Measurements from ENCODE around the gene PRPH2.
A peak's percentile ranks its signal among the peaks of the same experiment; 100 is the strongest.
"Not testable (repeated sequence)": the region's sequence is repeated elsewhere in the genome, so short reads cannot be mapped to it uniquely, and the experiment has no call there.

PRPH2 gene

DNA sequence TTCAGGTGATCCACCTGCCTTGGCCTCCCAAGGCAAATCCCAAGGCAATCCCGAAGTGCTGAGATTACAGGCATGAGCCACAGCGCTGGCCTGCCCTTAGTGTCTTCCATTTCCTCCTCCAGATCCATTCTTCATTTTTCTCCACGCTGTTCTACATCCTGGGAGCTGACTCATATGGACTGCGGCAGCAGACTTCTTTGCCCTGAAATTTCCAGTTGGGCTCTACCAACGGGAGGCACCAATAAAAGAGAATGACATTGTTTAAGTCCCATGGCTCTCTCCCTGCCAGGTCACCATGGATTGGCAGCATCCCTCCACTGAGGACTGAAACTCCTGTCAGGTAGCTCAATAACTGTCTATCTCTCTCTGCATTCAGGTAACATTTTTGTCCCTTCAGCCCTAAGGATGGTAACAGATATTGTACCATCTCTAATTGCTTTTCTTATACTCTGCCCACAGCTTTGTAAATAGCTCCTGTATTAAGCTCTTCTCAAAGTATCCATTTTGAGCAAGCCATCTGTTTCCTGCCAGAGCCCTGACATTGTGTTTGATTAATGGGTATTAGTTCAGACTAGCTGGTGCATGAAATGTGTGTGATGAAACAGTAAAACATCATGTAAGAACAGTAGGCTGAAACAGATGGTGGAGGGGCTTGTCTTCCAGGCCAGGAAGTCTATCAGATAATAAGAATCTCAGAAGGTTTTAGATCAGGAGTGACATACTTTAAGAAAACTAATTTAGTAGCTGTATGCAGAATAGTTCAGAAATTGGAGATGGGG lies 19.9 kb upstream of the PRPH2 start:
- DNase-seq, result no peak

DNA sequence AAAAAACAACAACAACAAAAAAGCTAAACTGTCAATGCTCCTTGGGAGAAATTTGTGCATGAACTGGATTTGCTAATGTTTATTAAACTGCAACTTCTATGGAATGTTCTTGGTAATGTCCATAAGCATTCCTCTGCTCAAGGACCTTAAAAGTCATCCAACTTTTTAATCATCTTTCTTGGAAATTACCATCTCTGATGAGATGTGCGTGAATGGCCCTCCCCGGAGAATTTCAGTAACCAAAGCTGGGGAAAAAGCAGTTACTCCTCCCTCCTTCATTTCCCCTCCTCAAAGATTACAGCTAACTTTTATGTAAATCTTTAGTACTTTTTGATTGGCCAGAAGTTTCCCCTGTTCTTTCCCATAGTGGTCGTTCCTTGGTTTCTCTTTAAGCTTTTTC lies 18.3 kb upstream of the PRPH2 start:
- DNase-seq, result no peak

DNA sequence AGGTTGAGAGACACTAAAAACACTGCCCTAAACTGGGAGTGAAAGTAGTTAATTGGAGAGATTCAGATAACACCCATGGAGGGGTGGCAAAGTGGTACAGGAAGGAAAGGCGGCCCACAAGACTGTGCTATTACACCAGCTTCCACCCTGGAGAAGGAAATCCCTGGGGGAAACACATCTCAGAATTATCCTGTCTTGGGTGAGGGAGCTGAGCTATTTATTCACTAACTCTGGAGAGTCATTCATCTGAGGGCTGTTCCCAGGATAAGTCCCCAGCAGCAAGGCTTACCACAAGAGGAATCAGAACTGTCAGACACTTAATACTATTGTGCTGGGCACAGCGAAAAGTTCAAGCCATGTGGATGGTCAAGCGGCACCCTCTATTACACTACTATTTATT lies 13.6 kb upstream of the PRPH2 start:
- no peak for DNase-seq

DNA sequence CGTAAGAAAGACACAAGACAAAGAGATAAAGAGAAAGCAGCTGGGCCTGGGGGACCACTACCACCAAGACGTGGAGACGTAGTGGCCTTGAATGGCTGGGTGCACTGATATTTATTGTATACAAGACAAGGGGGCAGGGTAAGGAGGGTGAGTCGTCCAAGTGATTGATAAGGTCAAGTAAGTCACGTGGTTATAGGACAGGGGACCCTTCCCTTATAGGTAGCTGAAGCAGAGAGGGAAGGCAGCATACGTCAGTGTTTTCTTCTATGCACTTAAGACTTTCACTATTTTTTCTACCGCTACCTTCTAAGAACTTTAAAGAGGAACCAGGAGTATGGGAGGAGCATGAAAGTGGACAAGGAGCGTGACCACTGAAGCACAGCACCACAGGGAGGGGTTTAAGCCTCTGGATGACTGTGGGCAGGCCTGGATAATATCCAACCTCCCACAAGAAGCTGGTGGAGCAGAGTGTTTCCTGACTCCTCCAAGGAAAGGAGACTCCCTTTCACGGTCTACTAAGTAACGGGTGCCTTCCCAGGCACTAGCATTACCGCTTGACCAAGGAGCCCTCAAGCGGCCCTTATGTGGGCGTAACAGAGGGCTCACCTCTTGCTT lies 11.6 kb upstream of the PRPH2 start:
- not testable (repeated sequence) for DNase-seq

DNA sequence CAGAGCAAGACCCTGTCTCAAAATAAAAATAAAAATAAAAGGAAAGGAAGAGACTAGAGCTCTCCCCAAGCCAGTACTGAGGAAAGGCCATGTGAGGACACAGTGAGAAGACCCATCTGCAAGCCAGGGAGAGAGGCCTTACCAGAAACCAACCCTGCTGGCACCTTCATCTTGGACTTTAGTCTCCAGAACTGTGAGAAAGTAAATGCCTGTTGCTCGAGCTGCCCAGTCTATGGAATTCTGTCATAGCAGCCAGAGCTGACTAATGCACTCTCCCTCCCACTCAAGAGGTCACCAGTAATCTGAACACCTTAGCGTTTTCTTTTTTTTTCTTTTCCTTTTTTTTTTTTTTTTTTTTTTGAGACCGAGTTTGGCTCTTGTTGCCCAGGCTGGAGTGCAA lies 7.3 kb upstream of the PRPH2 start:
- no peak for DNase-seq

DNA sequence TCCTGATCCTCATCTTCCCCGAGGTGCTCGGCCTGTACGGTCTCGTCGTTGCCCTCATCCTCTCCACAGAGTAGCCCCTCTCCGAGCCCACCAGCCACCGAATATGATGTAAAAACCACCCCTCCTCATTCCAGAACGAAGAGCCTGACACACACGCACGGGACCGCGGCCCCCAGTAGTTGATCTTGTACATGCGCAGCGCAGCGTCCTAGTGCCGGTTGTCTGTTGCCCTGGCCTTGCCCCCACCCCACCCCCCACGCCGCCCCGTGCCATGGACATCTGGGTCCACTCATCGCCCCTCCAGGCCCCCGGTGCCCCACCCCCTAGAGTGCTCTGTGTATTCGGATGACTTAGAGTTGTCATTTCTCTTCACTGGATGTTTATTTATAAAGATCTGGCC lies 5.2 kb upstream of the PRPH2 start:
- DNase-seq, result no peak

DNA sequence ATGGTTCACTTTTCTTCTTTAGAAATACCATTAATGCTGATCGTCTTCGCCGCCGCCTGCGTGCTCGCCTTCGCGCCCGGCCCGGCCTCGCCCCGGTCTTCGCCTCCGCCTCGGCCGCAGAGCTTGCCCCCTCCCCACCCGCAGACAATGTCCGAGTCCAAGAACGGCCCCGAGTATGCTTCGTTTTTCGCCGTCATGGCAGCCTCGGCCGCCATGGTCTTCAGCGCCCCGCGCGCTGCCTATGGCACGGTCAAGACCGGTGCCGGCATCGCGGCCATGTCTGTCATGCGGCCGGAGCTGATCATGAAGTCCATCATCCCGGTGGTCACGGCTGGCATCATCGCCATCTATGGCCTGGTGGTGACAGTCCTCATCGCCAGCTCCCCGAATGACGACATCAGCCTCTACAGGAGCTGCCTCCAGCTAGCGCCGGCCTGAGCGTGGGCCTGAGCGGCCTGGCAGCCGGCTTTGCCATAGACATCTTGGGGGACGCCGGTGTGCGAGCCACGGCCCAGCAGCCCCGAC lies 4.8 kb upstream of the PRPH2 start:
- DNase-seq, result peak; percentile 77

DNA sequence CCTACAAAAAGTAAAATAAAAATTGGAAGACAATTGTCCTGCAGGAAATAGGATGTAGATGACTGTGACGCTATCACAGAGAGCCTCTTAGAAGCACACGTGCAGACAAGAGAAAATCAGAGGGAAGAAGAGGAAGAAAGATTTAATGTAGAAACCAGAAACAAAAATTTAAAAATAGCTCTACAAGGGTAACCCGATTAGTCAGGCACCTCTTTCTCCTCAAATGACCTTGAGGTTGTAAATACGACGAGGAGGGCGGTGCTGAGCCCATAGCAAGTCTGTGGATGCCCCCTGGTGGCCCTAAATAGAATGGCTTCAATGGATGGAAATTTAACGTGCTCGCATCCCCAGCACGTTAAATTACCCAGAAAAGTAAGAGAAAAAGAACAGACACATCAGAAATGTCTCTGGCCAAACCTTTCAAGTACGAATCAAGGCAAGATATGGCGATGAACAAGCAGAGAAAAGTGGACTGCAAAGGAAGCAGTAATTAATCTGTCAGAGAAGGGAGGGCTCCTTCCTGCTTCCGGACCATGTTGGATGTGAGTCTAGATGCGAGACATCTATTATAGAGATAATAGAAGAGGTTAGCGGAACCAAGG lies 4.2 kb upstream of the PRPH2 start:
- DNase-seq, result peak; percentile 65

DNA sequence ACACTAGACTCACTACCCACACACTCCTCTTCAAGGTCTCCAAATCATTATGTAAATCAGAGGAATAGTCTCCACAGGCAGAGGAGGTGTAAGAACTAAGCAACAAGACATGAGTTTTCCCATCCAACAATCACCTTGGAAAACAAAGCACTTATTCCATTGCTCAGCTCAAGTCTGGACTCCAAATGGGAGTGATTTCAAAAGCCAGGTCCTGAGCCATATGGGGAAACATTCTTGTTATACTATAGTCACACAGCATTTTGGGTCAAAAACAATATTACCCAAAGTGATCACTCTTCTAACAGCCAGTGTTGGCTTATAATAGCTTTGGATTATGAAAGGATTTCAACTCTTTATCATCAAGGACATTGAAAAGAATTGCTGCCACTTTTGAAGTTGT lies 3.6 kb upstream of the PRPH2 start:
- no peak for DNase-seq

DNA sequence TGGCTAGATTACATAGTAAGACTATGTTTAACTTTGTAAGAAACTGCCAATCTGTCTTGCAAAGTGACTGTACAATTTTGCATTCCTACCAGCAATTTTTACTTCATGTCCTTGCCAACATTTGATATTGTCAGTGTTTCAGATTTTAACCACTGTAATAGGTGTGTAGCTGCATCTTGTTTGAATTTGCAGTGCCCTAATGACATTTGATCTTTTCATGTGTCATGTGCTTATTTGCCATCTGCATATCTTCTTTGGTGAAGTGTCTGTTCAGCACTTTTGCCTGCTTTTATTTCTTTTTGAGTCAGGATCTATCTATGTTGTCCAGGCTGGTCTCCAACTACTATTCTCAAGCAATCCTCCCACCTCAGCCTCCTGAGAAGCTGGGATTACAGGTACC lies 2.4 kb upstream of the PRPH2 start:
- DNase-seq, result no peak

DNA sequence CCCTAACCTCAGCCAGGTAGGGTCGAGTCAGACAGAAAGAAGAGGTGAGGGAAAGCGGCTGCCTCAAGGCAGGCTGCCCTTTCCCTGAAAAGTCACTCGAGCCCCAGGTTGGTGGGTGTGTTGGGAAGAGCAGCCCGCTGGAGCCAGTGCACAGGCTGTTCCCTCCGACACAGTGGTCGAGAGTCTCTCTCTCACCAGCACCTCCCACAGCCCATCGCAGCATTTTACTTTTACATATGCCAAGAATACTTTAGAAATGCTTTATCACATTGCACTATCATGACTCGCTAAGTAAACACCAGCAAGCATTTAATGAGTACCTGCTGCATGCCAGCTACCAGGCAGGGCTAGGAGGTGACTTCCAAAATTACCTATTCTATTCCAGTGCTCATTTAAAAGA lies 1.7 kb downstream of the PRPH2 start:
- DNase-seq, result no peak

DNA sequence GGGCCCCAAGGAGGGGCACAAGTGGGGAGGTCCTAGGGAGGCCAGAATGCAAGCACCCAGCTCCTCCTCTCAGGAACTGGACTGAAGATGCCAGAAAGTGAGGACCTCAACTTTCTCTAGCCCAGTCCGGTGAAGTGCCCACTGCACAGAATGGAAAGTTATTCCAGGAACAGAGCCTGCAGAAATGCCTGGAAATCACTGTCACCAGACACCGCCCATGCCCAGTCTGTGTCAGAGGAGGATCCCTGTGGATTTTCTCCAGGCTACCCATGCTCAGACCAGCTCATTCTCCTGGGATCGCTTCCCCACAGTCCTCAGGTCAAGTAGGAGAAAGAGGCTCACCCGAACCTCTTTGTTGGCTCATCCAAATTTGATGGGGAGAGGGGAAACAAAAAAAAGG lies 6.5 kb downstream of the PRPH2 start:
- no peak for DNase-seq

DNA sequence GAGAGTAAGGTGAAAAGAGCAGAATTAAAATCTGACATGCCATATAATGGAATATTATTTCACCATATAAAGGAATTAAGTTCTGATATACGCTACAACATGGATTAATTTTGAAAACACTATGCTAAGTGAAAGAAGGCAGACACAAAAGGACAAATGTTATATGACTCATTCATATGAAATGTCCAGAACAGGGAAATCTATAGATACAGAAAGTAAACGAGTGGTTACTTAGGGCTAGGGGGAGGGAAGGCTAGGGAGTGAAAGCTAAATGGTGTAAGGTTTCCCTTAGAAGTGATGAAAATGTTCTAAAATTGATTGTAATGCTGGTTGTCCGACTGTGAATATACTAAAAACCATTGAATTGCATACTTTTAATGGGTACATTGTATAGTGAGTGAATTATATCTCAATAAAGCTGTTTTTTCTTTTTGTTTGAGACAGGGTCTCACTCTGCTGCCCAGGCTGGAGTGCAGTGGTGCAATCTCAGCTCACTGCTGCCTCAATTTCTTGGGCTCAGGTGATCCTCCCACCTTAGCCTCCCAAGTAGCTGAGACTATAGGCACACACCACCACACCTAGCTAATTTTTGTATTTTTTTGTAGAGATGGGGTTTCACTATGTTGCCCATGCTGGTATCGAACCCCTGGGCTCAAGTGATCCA lies 8.2 kb downstream of the PRPH2 start:
- no peak for DNase-seq

DNA sequence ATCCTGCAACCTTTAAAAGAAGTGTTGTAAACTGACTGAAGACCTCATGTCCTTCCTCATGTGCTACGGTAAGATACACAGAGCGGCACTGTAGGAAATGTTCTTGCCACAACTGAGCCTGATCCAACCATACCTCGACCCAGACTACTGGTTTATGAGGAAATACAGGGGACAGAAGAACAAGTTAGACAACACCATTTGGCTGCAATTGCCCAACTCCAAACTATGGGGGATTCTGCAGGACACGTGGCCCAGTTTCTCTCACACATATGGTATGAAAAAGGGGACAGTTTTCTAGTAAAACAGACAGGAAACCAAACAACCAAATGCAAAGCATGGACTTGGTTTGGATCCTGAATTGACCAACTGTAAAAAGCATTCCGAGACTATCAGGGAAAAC lies 10.5 kb downstream of the PRPH2 start:
- no peak for DNase-seq

DNA sequence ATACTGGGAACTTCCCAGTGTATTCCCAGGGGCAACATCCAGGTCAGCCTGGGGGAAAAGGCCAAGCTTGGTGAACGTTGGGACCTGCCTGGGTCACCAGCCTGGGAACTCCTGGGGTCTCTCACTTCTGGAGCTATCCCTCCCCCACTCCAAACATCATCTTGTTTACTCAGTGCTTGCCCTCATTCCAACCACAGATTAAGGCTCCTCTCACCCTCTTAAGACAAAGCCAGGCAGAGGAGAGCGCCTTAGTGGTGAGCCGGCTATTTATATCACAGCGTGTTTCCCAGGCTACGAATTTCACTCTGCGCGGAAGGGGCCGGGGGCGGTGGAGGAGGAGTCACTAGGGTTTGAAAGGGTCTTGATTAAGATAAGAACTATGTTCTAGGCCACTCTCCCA lies 12.1 kb downstream of the PRPH2 start:
- no peak for DNase-seq

DNA sequence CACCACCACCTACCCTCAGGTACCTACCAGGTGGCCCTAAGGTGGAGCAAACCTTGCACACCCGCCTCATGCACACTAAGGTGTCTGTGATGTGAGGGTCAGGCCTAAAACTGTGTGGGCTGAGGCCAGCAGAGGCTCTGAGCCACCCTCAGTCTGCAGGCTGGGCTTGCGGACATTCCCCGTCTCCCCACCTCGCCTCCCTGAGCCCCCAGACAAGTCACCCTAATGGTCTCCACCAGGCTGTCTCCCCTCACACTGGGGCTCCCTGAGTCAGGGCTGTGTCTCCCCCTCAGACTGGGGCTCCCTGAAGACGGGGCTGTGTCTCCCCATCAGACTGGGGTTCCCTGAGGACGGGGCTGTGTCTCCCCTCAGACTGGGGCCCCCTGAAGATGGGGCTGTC lies 12.5 kb downstream of the PRPH2 start:
- no peak for DNase-seq

DNA sequence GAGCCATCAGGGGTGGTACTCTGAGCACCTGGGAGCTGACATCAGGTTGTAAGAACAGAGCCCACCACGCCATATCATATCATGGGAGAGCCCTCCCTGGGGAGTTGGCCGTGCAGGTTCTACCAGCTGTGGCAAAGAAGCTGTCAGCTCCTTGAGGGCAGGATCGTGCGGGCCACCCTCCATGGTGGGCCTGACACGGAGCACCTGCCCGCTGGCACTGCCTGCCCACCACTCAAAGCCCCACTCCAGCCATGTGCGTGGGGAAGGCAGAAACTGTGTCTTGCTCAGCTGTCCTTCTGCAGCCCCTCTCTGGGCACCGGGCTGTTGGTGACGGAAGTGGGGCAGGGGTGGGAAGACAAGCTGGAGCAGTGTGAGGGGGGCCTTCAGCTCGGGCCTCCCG lies 14.3 kb downstream of the PRPH2 start:
- DNase-seq, result no peak

DNA sequence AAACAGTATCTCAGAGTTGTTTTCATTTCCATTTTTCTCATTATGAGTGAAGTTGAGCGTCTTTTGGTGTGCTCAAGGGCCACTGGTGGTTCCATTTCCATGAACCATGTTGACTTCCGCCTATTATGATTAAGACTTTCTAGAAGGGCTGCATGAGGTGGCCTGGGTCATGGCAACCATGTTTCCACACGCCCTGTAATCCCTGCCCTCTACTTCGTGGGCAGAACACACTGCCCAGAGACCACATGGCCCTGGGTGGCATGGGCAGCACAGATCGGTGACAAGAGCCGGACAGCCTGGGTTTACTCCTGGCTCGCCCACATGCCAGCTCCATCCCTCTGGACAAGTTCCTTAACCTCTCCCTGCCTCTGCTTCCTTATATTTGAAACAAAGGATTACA lies 14.8 kb downstream of the PRPH2 start:
- DNase-seq, result no peak

DNA sequence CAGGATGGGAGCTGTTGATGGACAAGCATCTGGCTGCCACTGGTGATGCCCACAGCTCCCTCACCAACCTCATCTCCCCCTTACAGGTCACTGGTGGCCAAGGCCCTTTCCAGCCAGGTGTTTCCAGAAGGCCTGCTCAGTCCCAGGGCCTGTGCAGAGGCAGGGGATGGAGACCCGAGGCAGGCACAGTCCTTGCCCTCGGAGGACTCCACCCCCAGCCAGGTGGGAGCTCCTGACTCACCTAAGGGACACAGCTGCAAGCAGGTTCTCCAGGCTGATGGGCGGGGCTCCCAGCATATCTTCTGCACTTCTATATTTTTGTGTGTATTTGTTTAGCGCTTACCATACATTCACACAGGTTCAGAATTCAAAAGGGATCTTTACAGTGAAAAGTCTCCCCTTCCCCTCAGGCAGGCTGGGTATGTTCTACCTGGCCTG lies 17.4 kb downstream of the PRPH2 start:
- no peak for DNase-seq

DNA sequence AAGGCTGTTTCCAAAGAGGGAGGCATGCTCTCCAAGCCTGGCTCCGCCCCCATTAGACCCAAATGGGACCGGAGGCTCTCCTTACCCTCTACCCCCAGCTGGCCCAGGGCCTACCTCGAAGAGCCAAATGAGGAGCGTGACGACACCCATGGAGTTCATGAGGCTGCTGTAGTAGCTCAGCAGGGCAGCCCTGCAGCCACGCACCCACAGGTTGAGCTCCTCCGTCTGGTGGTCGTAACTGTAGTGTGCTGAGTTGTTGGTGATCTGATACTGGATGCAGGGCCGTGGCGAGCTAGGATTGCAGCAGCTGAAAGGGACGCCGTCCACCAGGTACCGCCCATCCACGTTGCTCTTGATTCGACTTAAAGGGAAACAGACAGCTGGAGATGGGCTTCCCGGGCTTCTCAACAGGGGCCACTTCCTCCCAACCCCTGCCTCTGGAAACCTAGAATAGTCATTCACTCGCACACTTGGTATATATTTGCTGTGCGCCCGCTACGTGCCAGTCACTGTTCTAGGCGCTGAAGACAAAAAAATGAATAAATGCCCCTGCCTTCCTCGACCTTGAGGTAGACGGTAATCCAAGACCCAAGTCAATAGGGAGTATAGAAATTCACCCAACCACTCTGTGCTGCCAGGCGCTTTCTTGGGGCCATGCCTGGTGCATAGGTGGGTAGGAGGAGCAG lies 18.0 kb downstream of the PRPH2 start:
- peak; percentile 78 for DNase-seq

DNA sequence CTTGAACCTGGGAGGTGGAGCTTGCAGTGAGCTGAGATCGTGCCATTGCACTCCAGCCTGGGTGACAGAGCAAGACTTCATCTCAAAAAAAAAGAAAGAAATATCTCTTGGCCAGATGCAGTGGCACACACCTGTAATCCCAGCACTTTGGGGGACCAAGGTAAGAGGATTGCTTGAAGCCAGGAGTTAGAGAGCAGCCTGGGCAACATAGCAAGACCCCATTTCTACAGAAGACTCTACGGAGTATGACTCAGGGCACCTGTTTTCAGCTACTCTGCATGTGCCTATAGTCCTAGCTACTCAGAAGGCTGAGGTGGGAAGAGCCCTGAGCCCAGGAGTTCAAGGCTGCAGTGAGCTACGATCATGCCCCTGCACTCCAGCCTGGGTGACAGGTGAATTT lies 19.6 kb downstream of the PRPH2 start:
- not testable (repeated sequence) for DNase-seq

DNA sequence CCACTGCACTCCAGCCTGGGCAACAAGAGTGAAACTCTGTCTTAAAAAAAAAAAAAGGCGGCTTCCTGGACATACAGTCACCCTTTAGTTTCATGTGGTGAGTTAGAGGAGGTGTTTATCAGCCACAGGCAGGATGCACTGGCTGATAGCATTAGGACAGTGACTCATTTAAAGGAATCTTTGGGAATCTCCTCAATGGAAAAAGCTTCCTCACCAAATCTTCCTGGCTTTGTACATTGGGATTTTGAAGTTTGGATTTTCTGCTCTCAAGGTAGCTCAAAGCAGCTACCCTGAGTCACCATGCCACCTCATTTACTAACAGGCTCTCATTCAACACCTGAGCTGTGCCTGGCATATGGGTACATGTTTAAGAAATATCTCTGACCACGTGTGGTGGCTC lies 20.2 kb downstream of the PRPH2 start:
- no peak for DNase-seq

DNA sequence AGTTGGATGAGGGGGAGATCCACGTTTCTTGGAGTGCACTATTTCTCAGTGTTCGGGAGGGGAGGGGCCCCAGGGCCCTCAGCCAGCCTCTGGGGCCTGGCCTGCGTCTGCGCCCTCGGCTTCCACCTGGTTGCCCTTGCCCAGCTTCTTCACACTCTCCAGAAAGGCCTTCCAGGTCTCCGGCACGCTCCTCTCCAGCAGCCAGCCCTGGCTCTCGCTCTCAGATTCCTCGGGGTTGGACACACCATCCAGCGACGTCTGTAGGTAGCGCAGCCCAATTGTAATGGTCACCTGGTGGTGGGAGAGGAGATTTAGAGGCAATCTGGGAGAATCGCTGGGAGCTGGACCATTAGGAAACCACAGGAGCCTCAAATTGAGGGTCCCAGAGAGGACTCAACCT lies 24.2 kb downstream of the PRPH2 start:
- no peak for DNase-seq
